K562 (cell line): ENCODE results near the gene TMC4. TPM values are rescaled to one million over a fixed set of nuclear protein-coding genes. Genes with fewer than 3 reads are reported as not detected.

Experiments used
- ARNT ChIP-seq, 2 experiments: fragments of 450-650 bp; IDR thresholded peaks; 2 replicates each; pipeline ENCODE4 v1.6.1; 2016; ENCODE audit warnings: mild to moderate bottlenecking in 1 of 2
- BDP1 ChIP-seq: IDR thresholded peaks from 3 replicates; pipeline ENCODE4 v1.6.1; 2011; ENCODE audit not compliant: insufficient read length, insufficient read depth
- CTCF ChIP-seq, 3 experiments: IDR thresholded peaks in 2 of 3; conservative IDR thresholded peaks in 1 of 3; 2 replicates each; pipeline ENCODE4 v1.5.1; 2011 to 2012; ENCODE audit warnings: low read length in 3 of 3, mild to moderate bottlenecking in 3 of 3, control low read depth in 2 of 3, improper control_type of control experiment in 1 of 3, inconsistent platforms in 1 of 3, low read depth in 1 of 3, mixed read lengths in 1 of 3, moderate library complexity in 1 of 3; ENCODE audit not compliant: insufficient read depth in 2 of 3
- CXXC5 ChIP-seq: fragments of 250-450 bp; sonication (Bioruptor Pico); IDR thresholded peaks from 2 replicates; pipeline ENCODE4 v1.8.0; 2022; ENCODE audit warnings: inconsistent platforms, mild to moderate bottlenecking, moderate library complexity
- FOS ChIP-seq: IDR thresholded peaks from 3 replicates; pipeline ENCODE4 v1.6.1; 2011; ENCODE audit not compliant: insufficient read length; ENCODE audit errors: extremely low read depth
- FOXO4 ChIP-seq: fragments of 450-650 bp; formaldehyde crosslinking; IDR thresholded peaks from 2 replicates; pipeline ENCODE4 v1.4.0; 2020; ENCODE audit warnings: mild to moderate bottlenecking, moderate library complexity
- FUS ChIP-seq: fragments of 200-400 bp; formaldehyde crosslinking; optimal IDR thresholded peaks from 2 replicates; pipeline ENCODE3; 2017; ENCODE audit warnings: low read depth, low read length
- HDAC6 ChIP-seq: IDR thresholded peaks from 2 replicates; pipeline ENCODE4 v1.6.1; 2012; ENCODE audit warnings: low read depth, mild to moderate bottlenecking, control low read depth, inconsistent platforms, low read length, moderate library complexity
- JUNB ChIP-seq: fragments of 450-650 bp; formaldehyde crosslinking; conservative IDR thresholded peaks from 2 replicates; pipeline ENCODE4 v1.4.0; 2020; ENCODE audit warnings: mild to moderate bottlenecking
- NCOA1 ChIP-seq: fragments of 450-650 bp; IDR thresholded peaks from 2 replicates; pipeline ENCODE4 v1.6.1; 2016; ENCODE audit warnings: low read depth
- NFIX ChIP-seq: fragments of 250-450 bp; sonication (Bioruptor Pico); IDR thresholded peaks from 2 replicates; pipeline ENCODE4 v1.4.0; 2020; ENCODE audit warnings: low read depth, mild to moderate bottlenecking, moderate library complexity
- NFRKB ChIP-seq: fragments of 450-650 bp; IDR thresholded peaks from 2 replicates; pipeline ENCODE4 v1.6.1; 2016; ENCODE audit warnings: low read depth
- RAD21 ChIP-seq, 2 experiments: fragments of 250-450 bp in 1 of 2; fragments of 450-650 bp in 1 of 2; sonication (Bioruptor Pico) in 1 of 2; formaldehyde crosslinking in 1 of 2; IDR thresholded peaks in 1 of 2; conservative IDR thresholded peaks in 1 of 2; 2 replicates each; pipeline versions ENCODE4 v1.4.0 to v1.8.0; 2020 to 2022; ENCODE audit warnings: mild to moderate bottlenecking in 2 of 2, moderate library complexity in 1 of 2
- SLC30A9 ChIP-seq: fragments of 250-450 bp; sonication (Bioruptor Pico); IDR thresholded peaks from 2 replicates; pipeline ENCODE4 v1.8.0; 2022; ENCODE audit warnings: mild to moderate bottlenecking, moderate library complexity
- SMARCE1 ChIP-seq: fragments of 450-650 bp; IDR thresholded peaks from 2 replicates; pipeline ENCODE4 v1.7.1; 2016; ENCODE audit warnings: mild to moderate bottlenecking
- SNAPC5 ChIP-seq: fragments of 250-450 bp; sonication (Bioruptor Pico); IDR thresholded peaks from 2 replicates; pipeline ENCODE4 v1.8.0; 2021; ENCODE audit warnings: moderate library complexity, mild to moderate bottlenecking, inconsistent platforms
- SREBF1 ChIP-seq: fragments of 150-350 bp; IDR thresholded peaks from 2 replicates; pipeline ENCODE4 v1.6.1; 2014; ENCODE audit warnings: antibody characterized with exemption, low read depth, low read length, borderline replicate concordance
- ZBTB12 ChIP-seq: fragments of 250-450 bp; sonication (Bioruptor Pico); IDR thresholded peaks from 2 replicates; pipeline ENCODE4 v1.4.0; 2020
- ZFX ChIP-seq: sonication (generic); formaldehyde crosslinking; IDR thresholded peaks from 2 replicates; pipeline ENCODE4 v1.8.0; 2022; ENCODE audit warnings: mild to moderate bottlenecking, missing genetic modification reagents, moderate library complexity
- ZNF124 ChIP-seq: sonication (generic); formaldehyde crosslinking; IDR thresholded peaks from 2 replicates; pipeline ENCODE4 v1.8.1; 2022; ENCODE audit warnings: missing genetic modification reagents
- ZNF398 ChIP-seq: fragments of 250-450 bp; sonication (Bioruptor Pico); IDR thresholded peaks from 2 replicates; pipeline ENCODE4 v1.8.0; 2021; ENCODE audit warnings: moderate library complexity, mild to moderate bottlenecking, inconsistent platforms
- ZNF561 ChIP-seq: fragments of 450-650 bp; formaldehyde crosslinking; conservative IDR thresholded peaks from 2 replicates; pipeline ENCODE4 v1.4.0; 2020; ENCODE audit warnings: mild to moderate bottlenecking, moderate library complexity
- ZNF589 ChIP-seq: fragments of 200-800 bp; sonication (Bioruptor generic); IDR thresholded peaks from 2 replicates; pipeline ENCODE4 v1.6.1; 2016; ENCODE audit warnings: low read depth, missing genetic modification characterization, missing compliant biosample characterization
- polyA plus RNA-seq, 8 experiments: library from polyadenylated mRNA; depleted of rRNA in 4 of 8; stranded (reverse) in 5 of 8; unstranded in 3 of 8; fragments of >200 nt; fragmentation: Nextera tagmentation in 2 of 8; fragmentation: Illumina TruSeq in 1 of 8; extraction: Ambion mirVana in 2 of 8; extraction: Trizol in 1 of 8; gene quantifications; 2 replicates each; pipeline versions ENCODE4 v1.2.1 to v1.2.3, GENCODE V29; 2011 to 2014; ENCODE audit warnings: inconsistent platforms in 1 of 8, missing spikeins in 1 of 8
- total RNA-seq, 7 experiments: library from RNA; depleted of rRNA in 6 of 7; stranded (reverse); fragments of >200 nt in 6 of 7; fragmentation: Illumina TruSeq in 2 of 7; extraction: Trizol in 2 of 7; gene quantifications; 2 replicates each; pipeline versions ENCODE4 v1.2.1 to v1.2.3, GENCODE V29; 2011 to 2021; ENCODE audit warnings: low replicate concordance in 1 of 7

TMC4 gene
- total and polyA plus RNA-seq, 9 of the 15 experiments (the other 6 are each of a cell fraction or from before 2014, with no cell fraction given) = 0.12 to 0.79 (median 0.36) TPM; not detected in 2

GRCh38 chr19:54188215-54188871 is 15.4 kb upstream of the TMC4 start (continued):
- TF ChIP-seq SNAPC5 (CRISPR knock-in tag) (no peak), ZNF124 (CRISPR knock-in tag) (no peak), NFIX (CRISPR knock-in tag) (no peak), ARNT (IDR thresholded peaks at IDR 0.05) (peak in 1 of 2 experiments; percentile 24; a peak in 1 of 4 replicates), ZNF398 (peak; percentile 80), NCOA1 (0 out of 2 replicates have a peak, but pooled peaks have one; percentile 17), FOS (peak; percentile 25), SMARCE1 (peak; percentile 94), CTCF (IDR thresholded peaks at IDR 0.05 in 2 of 3, conservative IDR thresholded peaks at IDR 0.05 in 1 of 3; ENCODE audit: insufficient read depth in 2 of 3, low read depth in 1 of 3, low read length in 3 of 3) (no peak), ZNF589 (CRISPR knock-in tag) (0 out of 2 replicates have a peak, but pooled peaks have one; percentile 19), BDP1 (no peak), NFRKB (no peak), RAD21 (CRISPR knock-in tag; conservative IDR thresholded peaks at IDR 0.05 in 1 of 2, IDR thresholded peaks at IDR 0.05 in 1 of 2) (peak in 1 of 2 experiments; percentile 6; a peak in 2 of 4 replicates), ZNF561 (no peak), FOXO4 (CRISPR knock-in tag) (no peak), ZBTB12 (CRISPR knock-in tag) (0 out of 2 replicates have a peak, but pooled peaks have one; percentile 9), SLC30A9 (CRISPR knock-in tag) (no peak), CXXC5 (CRISPR knock-in tag) (peak; percentile 65), FUS (no peak), HDAC6 (no peak), SREBF1 (no peak), JUNB (CRISPR knock-in tag) (peak; percentile 53; the same call in 1 of the 2 replicates), ZFX (CRISPR knock-in tag) (peak; percentile 53)
